ENCODE measurements around the gene ZFAND3. TPM values are rescaled to one million over a fixed set of nuclear protein-coding genes. Genes with fewer than 3 reads are reported as not detected.
A peak's percentile ranks its signal among the peaks of the same experiment; 100 is the strongest.

The ZFAND3 gene
- total RNA-seq, 2 donors from 2014 or later: 61.1 to 83.6 TPM

DNA sequence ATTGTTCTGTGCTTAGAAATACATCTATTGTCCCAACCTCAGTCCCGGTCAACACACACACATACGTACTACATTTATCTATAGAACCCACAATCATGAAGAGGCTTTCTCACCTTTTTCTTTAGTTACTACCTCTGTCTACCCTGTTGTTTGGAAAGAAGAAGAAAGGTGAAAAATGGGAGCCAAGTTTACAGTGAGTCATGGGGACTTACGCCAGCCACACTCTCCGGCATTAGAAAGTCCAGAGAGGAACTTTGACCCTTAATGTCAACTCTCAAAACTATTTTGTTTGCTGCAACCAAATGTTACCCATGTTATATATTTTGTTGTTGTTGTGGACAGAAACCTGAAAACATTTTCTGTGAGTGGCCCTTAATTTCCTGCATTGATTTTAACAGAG lies 259.1 kb downstream of the ZFAND3 start:
- DNase-seq (no peak), ATAC-seq (no peak)
- intact Hi-C loops (cut with DNase I): no loop called here

- no peak for ATAC-seq
- no peak for DNase-seq
- intact Hi-C loops (cut with DNase I): no loop called here
Observed at GRCh38 chr6:38079107-38079506, 259.6 kb downstream of the ZFAND3 start.

GRCh38 chr6:38079537-38079936 lies 260.0 kb downstream of the ZFAND3 start:
- ATAC-seq: no peak
- DNase-seq: no peak
- intact Hi-C loops (cut with DNase I): no loop called here

- no peak for DNase-seq
- intact Hi-C loops (cut with DNase I): no loop called here
- no peak for ATAC-seq
Observed at GRCh38 chr6:38080360-38080759, 260.8 kb downstream of the ZFAND3 start.

GRCh38 chr6:38080889-38081288 lies 261.4 kb downstream of the ZFAND3 start:
- intact Hi-C loops (cut with DNase I): no loop called here
- no peak for DNase-seq
- ATAC-seq: no peak

- DNase-seq (no peak), ATAC-seq (no peak)
- intact Hi-C loops (cut with DNase I): no loop called here
Observed at GRCh38 chr6:38085031-38085430, 265.5 kb downstream of the ZFAND3 start.

DNA sequence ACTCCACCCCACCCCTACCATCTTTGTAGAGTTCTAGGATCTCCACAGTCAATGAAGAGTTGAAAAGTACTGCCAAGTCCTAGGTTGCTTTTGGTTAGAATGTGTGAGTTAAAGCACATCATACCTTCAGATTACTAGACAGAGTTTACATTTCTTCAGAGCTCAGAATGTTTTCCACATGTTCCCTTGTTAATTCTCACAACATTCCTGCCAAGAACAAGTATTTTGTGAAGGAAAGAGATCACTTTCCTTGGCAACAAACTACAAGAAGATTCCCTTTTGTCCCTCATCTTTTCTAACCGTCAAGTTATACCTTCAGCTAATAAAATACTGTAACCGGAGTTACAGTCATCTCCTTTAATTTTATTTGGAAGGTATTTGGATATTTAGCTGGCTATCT lies 266.8 kb downstream of the ZFAND3 start:
- ATAC-seq (no peak), DNase-seq (no peak)
- intact Hi-C loops (cut with DNase I): no loop called here

DNA sequence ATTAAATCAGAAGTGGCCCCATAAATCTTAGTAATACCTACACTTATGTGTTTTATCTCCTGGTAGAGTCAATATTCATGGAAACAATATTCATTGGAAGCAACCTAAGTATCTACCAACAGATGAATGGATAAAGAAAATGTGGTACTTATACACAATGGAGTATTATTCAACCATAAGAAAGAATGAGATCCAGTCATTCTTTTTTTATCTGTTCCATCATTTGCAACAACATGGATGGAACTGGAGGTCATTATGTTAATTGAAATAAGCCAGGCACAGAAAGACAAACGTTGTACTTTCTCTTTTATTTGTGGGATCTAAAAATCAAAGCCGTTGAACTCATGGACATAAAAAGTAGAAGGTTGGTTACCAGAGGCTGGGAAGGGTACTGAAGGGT lies 268.5 kb downstream of the ZFAND3 start:
- ATAC-seq (no peak), DNase-seq (no peak)
- intact Hi-C loops (cut with DNase I): no loop called here

DNA sequence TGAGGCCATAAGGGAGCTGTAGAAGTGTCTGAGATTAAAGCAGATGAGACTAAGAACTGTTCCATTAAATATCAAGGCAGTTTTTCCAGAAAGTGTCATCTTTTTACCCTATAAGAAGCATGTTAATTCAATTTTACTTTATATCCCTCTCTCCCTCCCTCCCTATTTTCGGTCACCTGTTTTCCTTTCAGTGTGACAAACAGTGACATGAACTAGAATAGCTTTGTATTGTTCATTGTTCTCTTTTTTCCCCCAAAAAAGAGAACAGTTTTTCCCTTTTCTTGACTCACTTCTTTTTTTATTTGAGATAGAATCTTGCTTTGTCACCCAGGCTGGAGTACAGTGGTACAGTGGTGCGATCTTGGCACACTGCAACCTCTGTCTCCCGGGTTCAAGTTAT lies 269.3 kb downstream of the ZFAND3 start:
- intact Hi-C loops (cut with DNase I): no loop called here
- ATAC-seq: no peak
- no peak for DNase-seq

GRCh38 chr6:38091613-38092012 lies 272.1 kb downstream of the ZFAND3 start:
- intact Hi-C loops (cut with DNase I): no loop called here
- no peak for DNase-seq
- ATAC-seq: no peak

DNA sequence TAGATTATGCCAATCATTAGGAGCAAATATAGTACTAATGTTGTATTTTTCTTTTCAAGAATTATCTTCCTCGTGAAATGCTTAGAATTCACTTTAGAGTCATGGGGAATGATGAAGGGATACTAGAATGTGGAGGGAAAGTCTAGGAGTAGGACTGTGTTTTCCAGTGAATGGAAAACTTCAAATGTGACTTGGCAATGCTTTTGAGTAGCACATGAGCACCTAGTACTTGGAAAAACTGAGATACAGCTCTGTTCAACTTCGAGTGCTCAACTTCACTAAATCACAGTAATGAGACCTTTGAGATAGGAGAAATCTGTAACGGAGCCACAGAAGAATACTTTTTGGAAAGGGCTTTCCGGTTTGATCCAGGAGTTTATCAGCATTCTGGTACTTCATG lies 272.9 kb downstream of the ZFAND3 start:
- DNase-seq: no peak
- no peak for ATAC-seq
- intact Hi-C loops (cut with DNase I): no loop called here

DNA sequence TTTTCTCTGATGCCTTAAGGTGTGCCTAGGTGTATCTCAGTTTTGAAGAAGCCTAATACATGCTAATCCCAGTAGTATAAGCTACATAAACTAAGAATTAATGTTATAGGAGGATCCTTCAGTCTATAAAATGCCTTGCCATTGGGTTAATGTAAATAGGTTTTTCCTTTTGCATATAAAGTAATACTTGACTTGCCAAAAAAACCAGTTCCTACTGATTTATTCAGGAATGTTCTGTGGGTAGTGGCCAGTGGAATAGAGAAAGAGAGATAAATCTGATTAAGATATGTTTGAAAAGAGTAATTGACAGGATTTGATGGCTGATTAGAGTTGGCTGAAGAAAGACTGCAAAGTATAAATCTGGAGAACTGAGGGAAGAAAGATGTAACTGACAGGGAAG lies 273.4 kb downstream of the ZFAND3 start:
- ATAC-seq: no peak
- intact Hi-C loops (cut with DNase I): no loop called here
- no peak for DNase-seq

DNA sequence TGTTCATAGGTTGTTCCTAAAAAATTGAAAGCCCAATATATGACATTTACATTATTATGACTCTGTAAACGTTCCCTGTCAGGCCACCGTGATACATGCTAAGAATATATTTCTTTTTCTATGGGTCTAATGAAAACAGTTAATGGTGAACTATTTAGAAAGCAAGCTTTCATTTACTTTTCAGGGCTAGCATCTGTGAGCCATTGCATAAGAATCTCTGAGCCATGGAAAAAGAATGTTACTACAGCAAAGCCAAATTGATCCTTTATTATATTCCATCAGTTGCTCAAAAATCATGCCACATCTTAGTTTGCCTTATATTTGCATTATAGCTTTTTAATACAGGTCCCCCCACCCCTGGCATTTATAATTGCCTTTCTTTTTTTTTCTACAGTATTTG lies 275.5 kb downstream of the ZFAND3 start:
- DNase-seq: no peak
- intact Hi-C loops (cut with DNase I): no loop called here
- ATAC-seq: no peak

DNA sequence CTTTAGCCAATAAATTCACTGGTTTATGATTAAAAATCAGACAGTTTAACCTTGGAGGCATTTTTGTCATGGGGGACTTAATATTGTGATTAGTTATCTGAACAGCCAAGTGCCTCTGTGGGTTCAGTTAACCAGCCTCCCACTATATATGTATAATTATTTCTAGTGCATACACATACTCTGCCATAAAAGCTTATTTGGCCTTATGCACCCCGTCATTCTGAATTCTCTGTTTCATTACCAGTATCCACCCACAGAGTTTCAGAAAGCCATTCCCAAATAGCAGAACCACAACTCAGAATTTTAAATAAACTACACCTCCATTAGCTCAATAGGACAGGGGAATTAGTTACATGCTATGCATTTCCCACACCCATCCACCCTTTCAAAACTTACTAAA lies 279.7 kb downstream of the ZFAND3 start:
- intact Hi-C loops (cut with DNase I): no loop called here
- DNase-seq (no peak), ATAC-seq (no peak)

- DNase-seq (no peak), ATAC-seq (no peak)
- intact Hi-C loops (cut with DNase I): no loop called here
Observed at GRCh38 chr6:38100380-38100779, 280.9 kb downstream of the ZFAND3 start.

DNA sequence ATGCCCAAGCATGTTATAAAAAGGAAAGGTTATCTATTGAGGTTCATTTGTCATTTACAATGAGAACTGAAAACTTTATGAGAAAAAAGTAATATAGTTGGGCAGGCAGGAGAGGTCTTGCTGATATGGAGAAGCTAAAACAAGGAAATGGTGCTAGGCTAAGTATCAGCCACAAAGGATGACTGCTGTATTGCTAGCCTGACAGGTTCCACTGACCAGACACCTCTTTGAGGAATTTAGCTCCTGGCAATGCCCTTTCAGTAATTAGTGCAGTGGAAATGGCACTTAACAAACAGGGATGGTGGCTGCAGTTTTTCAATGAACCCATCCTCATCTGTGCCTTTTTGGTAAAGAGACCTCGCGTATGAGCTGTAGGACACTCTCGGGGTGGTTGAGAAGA lies 284.4 kb downstream of the ZFAND3 start:
- intact Hi-C loops (cut with DNase I): no loop called here
- ATAC-seq (no peak), DNase-seq (no peak)

- DNase-seq (no peak), ATAC-seq (no peak)
- intact Hi-C loops (cut with DNase I): no loop called here
Observed at GRCh38 chr6:38105066-38105465, 285.5 kb downstream of the ZFAND3 start.

- DNase-seq (no peak), ATAC-seq (no peak)
- intact Hi-C loops (cut with DNase I): no loop called here
Observed at GRCh38 chr6:38107073-38107472, 287.5 kb downstream of the ZFAND3 start.

DNA sequence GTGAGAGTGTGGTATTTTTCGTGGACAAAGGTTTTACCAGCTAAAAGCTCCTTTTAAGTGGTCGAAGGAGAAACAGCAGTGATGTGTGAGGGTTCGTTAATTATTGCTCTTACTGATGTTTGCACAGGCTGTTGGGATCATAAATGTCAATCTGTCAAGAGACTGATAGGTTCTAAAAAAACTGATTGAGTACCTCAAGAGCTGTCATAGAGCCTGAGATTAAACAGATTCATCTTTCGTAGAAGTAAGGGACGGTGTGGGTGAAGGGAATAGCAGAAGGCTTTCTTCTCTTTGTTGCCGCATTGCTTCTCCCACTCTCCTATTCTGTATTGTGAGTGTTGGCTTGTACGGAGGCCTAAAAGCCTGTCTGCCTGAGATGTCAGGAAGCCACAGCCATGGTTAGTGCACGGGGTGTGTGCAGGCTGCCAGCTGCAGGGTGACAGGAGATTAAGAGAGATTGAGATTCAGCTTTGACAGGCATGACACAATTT lies 291.0 kb downstream of the ZFAND3 start:
- ATAC-seq: peak; percentile 81 to 85
- peak; percentile 46 for DNase-seq
- intact Hi-C loops (cut with DNase I): no loop called here

DNA sequence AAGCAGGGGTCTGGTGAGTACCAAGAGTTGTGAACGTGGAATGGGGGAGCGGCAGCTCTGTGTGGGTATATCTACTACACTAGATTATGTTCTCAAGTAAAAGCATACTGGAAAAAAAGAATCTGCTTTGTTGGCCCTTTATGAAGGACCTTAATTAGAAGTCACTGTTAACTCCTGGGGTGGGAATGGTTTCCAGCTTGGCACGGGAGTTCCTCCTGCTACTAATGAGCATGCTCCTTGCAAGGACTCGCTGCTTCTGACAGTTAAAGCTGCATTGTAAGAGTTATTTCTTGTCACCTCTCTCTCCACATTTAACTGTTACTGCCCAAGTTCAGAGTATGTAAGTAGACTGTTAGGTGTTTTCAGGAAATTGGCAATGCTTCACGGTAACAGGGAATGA lies 292.7 kb downstream of the ZFAND3 start:
- intact Hi-C loops (cut with DNase I): no loop called here
- no peak for ATAC-seq
- DNase-seq: no peak

- ATAC-seq (no peak), DNase-seq (no peak)
- intact Hi-C loops (cut with DNase I): no loop called here
Observed at GRCh38 chr6:38113825-38114576, 294.5 kb downstream of the ZFAND3 start.

Measured in left cardiac atrium (tissue), 4 donors.